ENCODE results near the gene STPG3. TPM values are rescaled to one million over a fixed set of nuclear protein-coding genes. Genes with fewer than 3 reads are reported as not detected.

Gene STPG3
- total and polyA plus RNA-seq, 2 of the 13 experiments (the other 11 are each of a cell fraction or from before 2014, with no cell fraction given): not detected

DNA sequence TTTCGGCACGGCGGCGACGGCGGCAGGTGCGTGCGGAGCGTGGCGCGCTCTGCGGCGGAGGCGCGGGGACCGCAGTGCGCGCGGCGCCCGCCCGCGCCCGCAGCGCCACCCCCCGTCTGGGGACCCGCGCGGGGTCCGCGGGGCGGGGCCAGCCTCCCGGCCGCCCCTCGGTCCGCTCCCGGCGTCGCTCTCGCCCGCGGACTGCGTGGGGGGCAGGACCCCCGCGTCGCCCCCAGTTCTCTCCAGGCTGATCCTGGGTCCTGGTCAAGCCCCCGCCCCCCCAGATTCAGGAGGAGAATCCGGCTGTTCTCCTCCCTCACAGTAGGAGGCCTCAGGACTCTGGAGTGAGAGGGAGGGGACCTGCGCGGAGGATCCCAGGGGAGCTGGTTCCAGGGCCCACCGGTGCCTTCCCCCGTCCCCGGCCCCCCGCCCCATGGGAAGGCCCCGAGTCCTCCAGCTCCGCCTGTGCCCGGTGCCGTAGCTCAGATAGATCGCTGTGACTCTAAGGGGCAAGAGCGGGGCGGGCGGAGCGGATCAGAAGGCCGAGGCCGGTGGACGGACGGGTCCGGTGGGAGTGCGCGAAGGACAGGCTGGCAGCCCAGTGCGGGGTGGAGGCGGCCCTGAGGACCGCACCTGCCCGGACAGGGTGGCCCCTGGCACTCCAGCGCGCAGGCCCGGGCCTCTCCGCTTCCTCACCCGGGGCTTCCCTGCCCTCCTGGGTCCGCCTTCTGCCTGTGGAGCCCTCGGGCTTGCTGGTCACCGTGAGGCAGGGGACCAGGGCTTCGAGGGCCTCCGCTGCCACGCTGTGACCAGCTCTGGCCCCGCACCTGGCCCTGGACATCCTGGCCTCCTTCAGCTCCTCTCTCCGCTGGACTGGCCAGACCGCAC, 28.7 kb upstream of the STPG3 start, which contains the start of gene RNF208 (continued):
- TF ChIP-seq, protein P1, sequence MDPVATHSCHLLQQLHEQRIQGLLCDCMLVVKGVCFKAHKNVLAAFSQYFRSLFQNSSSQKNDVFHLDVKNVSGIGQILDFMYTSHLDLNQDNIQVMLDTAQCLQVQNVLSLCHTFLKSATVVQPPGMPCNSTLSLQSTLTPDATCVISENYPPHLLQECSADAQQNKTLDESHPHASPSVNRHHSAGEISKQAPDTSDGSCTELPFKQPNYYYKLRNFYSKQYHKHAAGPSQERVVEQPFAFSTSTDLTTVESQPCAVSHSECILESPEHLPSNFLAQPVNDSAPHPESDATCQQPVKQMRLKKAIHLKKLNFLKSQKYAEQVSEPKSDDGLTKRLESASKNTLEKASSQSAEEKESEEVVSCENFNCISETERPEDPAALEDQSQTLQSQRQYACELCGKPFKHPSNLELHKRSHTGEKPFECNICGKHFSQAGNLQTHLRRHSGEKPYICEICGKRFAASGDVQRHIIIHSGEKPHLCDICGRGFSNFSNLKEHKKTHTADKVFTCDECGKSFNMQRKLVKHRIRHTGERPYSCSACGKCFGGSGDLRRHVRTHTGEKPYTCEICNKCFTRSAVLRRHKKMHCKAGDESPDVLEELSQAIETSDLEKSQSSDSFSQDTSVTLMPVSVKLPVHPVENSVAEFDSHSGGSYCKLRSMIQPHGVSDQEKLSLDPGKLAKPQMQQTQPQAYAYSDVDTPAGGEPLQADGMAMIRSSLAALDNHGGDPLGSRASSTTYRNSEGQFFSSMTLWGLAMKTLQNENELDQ (CRISPR knock-in tag; IDR thresholded peaks at IDR 0.05; ENCODE audit: borderline replicate concordance): no peak
- no peak for TF ChIP-seq LCORL (IDR thresholded peaks at IDR 0.05)
- TF ChIP-seq LCORL (CRISPR knock-in tag; IDR thresholded peaks at IDR 0.05): peak; percentile 40; the same call in 1 of the 2 replicates
- no peak for TF ChIP-seq ZNF562 (CRISPR knock-in tag; IDR thresholded peaks at IDR 0.05; ENCODE audit: borderline replicate concordance)
- TF ChIP-seq NFE2L1 (CRISPR knock-in tag; IDR thresholded peaks at IDR 0.05; ENCODE audit: borderline replicate concordance): peak; percentile 51; the same call in 1 of the 2 replicates
- TF ChIP-seq, protein P2, sequence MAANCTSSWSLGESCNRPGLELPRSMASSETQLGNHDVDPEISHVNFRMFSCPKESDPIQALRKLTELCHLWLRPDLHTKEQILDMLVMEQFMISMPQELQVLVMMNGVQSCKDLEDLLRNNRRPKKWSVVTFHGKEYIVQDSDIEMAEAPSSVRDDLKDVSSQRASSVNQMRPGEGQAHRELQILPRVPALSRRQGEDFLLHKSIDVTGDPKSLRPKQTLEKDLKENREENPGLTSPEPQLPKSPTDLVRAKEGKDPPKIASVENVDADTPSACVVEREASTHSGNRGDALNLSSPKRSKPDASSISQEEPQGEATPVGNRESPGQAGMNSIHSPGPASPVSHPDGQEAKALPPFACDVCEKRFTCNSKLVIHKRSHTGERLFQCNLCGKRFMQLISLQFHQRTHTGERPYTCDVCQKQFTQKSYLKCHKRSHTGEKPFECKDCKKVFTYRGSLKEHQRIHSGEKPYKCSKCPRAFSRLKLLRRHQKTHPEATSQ (CRISPR knock-in tag; IDR thresholded peaks at IDR 0.05; ENCODE audit: borderline replicate concordance): no peak
- TF ChIP-seq, protein P3, sequence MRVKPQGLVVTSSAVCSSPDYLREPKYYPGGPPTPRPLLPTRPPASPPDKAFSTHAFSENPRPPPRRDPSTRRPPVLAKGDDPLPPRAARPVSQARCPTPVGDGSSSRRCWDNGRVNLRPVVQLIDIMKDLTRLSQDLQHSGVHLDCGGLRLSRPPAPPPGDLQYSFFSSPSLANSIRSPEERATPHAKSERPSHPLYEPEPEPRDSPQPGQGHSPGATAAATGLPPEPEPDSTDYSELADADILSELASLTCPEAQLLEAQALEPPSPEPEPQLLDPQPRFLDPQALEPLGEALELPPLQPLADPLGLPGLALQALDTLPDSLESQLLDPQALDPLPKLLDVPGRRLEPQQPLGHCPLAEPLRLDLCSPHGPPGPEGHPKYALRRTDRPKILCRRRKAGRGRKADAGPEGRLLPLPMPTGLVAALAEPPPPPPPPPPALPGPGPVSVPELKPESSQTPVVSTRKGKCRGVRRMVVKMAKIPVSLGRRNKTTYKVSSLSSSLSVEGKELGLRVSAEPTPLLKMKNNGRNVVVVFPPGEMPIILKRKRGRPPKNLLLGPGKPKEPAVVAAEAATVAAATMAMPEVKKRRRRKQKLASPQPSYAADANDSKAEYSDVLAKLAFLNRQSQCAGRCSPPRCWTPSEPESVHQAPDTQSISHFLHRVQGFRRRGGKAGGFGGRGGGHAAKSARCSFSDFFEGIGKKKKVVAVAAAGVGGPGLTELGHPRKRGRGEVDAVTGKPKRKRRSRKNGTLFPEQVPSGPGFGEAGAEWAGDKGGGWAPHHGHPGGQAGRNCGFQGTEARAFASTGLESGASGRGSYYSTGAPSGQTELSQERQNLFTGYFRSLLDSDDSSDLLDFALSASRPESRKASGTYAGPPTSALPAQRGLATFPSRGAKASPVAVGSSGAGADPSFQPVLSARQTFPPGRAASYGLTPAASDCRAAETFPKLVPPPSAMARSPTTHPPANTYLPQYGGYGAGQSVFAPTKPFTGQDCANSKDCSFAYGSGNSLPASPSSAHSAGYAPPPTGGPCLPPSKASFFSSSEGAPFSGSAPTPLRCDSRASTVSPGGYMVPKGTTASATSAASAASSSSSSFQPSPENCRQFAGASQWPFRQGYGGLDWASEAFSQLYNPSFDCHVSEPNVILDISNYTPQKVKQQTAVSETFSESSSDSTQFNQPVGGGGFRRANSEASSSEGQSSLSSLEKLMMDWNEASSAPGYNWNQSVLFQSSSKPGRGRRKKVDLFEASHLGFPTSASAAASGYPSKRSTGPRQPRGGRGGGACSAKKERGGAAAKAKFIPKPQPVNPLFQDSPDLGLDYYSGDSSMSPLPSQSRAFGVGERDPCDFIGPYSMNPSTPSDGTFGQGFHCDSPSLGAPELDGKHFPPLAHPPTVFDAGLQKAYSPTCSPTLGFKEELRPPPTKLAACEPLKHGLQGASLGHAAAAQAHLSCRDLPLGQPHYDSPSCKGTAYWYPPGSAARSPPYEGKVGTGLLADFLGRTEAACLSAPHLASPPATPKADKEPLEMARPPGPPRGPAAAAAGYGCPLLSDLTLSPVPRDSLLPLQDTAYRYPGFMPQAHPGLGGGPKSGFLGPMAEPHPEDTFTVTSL (CRISPR knock-in tag; IDR thresholded peaks at IDR 0.05; ENCODE audit: borderline replicate concordance): no peak
- TF ChIP-seq ZNF468 (CRISPR knock-in tag; IDR thresholded peaks at IDR 0.05): no peak
- TF ChIP-seq NFYB (CRISPR knock-in tag; IDR thresholded peaks at IDR 0.05): 0 out of 2 replicates have a peak, but pooled peaks have one; percentile 17
- TF ChIP-seq, protein P4, sequence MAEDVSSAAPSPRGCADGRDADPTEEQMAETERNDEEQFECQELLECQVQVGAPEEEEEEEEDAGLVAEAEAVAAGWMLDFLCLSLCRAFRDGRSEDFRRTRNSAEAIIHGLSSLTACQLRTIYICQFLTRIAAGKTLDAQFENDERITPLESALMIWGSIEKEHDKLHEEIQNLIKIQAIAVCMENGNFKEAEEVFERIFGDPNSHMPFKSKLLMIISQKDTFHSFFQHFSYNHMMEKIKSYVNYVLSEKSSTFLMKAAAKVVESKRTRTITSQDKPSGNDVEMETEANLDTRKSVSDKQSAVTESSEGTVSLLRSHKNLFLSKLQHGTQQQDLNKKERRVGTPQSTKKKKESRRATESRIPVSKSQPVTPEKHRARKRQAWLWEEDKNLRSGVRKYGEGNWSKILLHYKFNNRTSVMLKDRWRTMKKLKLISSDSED (CRISPR knock-in tag; IDR thresholded peaks at IDR 0.05): 0 out of 2 replicates have a peak, but pooled peaks have one; percentile 31
- TF ChIP-seq MBD4 (IDR thresholded peaks at IDR 0.05; ENCODE audit: borderline replicate concordance, low read length): no peak
- TF ChIP-seq ZBTB42 (CRISPR knock-in tag; IDR thresholded peaks at IDR 0.05): no peak; the same call in 1 of the 2 replicates
- peak; percentile 4 for TF ChIP-seq HNRNPLL (IDR thresholded peaks at IDR 0.05; ENCODE audit: low read depth, low read length, poor library complexity, severe bottlenecking)
- no peak for TF ChIP-seq MAF1 (CRISPR knock-in tag; IDR thresholded peaks at IDR 0.05; ENCODE audit: borderline replicate concordance)
- 0 out of 2 replicates have a peak, but pooled peaks have one; percentile 29 for TF ChIP-seq ZNF138 (CRISPR knock-in tag; IDR thresholded peaks at IDR 0.05; ENCODE audit: low read depth)
- no peak for TF ChIP-seq SIX1 (CRISPR knock-in tag; IDR thresholded peaks at IDR 0.05; ENCODE audit: borderline replicate concordance)
- TF ChIP-seq TP53 (CRISPR knock-in tag; conservative IDR thresholded peaks at IDR 0.05): no peak
- no peak for TF ChIP-seq ZMYM3 (CRISPR knock-in tag; IDR thresholded peaks at IDR 0.05)

Data from HepG2 (cell line).